C4-2B (cell line): ENCODE data around the gene KCNK4.
A peak's percentile ranks its signal among the peaks of the same experiment; 100 is the strongest.

ENCODE experiments used
- H3K27ac ChIP-seq: fragments of 450-650 bp; 2 replicates; pipeline ENCODE4 v1.5.1; 2017
- ZFX ChIP-seq: fragments of 450-650 bp; IDR thresholded peaks from 2 replicates; pipeline ENCODE4 v1.6.1; 2017
- TF ChIP-seq, protein P1 (sequence below): fragments of 450-650 bp; conservative IDR thresholded peaks from 2 replicates; pipeline ENCODE4 v1.5.1; 2017; ENCODE audit warnings: mild to moderate bottlenecking

KCNK4 gene

DNA sequence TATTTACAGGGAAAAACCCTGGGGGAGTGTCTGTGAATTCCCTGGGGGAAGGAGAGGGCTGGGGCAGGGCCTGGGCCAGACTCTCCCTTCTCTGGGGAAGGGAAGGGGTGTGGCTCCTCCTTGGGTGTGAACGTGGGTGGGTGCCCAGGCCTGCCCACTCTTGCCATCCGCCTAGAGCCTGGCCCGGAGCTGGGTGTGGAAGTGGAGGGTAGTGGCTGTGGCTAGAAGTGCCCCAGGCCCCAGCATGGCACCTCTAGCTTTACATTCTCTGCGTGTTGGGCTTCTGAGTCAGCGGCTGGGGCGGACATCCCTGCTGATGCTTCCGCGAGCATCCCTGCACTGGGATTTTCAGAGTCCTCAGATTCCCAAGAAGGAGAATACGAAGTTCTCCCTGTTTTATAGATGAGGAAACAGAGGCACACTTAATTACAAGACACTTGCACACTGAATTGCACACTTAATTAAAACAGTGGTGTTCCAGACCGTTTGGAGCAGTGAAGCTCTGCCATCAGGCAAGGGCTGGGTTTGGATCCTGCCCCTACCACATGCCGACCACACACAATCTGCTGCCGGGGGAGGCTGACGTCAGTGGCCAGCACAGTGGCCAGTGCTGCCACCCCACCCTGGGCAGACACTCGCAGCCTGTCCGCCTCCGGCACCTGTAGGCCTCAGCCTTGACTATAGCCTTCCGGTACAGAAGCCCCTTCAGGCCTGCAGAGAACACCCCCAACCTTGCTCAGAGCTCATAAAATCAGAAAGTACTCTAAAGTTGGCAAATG, 14.3 kb upstream of the KCNK4 start:
- TF ChIP-seq ZFX = no peak
- TF ChIP-seq, protein P1, sequence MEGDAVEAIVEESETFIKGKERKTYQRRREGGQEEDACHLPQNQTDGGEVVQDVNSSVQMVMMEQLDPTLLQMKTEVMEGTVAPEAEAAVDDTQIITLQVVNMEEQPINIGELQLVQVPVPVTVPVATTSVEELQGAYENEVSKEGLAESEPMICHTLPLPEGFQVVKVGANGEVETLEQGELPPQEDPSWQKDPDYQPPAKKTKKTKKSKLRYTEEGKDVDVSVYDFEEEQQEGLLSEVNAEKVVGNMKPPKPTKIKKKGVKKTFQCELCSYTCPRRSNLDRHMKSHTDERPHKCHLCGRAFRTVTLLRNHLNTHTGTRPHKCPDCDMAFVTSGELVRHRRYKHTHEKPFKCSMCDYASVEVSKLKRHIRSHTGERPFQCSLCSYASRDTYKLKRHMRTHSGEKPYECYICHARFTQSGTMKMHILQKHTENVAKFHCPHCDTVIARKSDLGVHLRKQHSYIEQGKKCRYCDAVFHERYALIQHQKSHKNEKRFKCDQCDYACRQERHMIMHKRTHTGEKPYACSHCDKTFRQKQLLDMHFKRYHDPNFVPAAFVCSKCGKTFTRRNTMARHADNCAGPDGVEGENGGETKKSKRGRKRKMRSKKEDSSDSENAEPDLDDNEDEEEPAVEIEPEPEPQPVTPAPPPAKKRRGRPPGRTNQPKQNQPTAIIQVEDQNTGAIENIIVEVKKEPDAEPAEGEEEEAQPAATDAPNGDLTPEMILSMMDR = no peak
- H3K27ac ChIP-seq = no peak overlapping the region

DNA sequence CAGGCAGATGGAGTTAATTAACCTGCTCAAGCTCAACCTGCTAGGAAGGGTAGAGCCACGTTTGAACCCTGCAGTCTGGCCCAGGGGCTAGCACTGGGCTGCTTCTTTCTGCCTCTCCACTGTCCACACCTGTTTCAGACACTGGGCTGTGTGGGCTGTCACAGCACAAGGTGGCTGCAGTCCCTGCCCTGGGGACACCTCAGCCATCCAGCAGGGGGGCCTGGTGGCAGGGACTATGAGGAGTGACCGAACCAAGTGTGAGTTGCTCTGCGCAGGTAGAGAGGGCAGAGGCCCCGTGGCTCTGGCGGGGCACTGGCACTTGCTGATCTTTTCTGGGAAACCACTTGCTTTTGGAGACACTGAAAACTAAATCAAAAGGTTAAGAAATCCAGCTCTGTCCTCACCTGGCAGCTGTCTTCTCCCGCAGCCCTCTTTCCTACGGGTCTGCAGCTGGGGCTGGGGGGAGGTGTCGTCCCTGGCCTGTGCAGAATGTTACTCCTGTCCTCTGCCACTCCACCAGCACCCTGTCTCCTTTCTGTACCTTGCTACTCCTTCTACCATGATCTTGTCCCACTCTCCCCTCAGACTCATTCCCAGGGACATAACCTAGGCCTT, 12.4 kb upstream of the KCNK4 start:
- no peak overlapping the region for H3K27ac ChIP-seq
- TF ChIP-seq, protein P1 = no peak
- TF ChIP-seq ZFX = no peak

GRCh38 chr11:64281957-64282770, 8.9 kb upstream of the KCNK4 start:
- H3K27ac ChIP-seq = no peak overlapping the region
- TF ChIP-seq, protein P1 = no peak
- TF ChIP-seq ZFX = no peak

DNA sequence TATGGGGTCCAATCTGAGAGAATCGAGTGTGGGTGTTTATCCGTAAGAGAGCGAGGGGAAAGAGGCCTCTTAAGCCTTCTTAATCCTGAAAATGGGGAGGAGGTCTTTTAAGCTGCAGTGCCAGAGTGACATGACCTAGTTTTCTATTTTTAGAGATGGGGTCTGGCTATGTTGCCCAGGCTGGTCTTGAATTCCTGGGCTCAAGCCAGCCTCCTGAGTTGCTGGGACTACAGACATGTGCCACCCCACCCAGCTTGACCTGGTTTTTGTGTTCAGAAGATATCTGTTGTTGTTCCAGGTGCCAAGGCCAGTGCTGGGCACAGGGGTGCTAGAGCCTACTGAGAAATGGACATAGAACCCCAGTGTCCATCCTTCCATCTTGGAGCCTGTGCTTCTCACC, 8.0 kb upstream of the KCNK4 start:
- H3K27ac ChIP-seq = no peak overlapping the region
- TF ChIP-seq, protein P1 = no peak
- TF ChIP-seq ZFX = no peak

- TF ChIP-seq, protein P1 = no peak
- peak; percentile 63; the same call in 1 of the 2 replicates for TF ChIP-seq ZFX
- peak within 1 kb of the TSS; percentile 87 for H3K27ac ChIP-seq
These were observed 6.8 kb upstream of the KCNK4 start, which contains the start of gene BAD for GRCh38 chr11:64284048-64284961. TSS of gene BAD (minus strand) at chr11:64284665. CDS start at chr11:64284368, 297 bp downstream.

GRCh38 chr11:64284962-64285884, 5.9 kb upstream of the KCNK4 start, which contains the start of gene GPR137:
TSS of gene GPR137 (plus strand) at chr11:64285848. CDS start at chr11:64286525, 677 bp downstream.
- TF ChIP-seq, protein P1 = no peak
- peak; percentile 36; the same call in 1 of the 2 replicates for TF ChIP-seq ZFX
- H3K27ac ChIP-seq = peak within 1 kb of the TSS; percentile 87
